Panc1 (cell line): ENCODE measurements around the gene MFSD6. TPM values are rescaled to one million over a fixed set of nuclear protein-coding genes. Genes with fewer than 3 reads are reported as not detected.

Source experiments
- ATAC-seq: fragments of 200-7000 bp; cut with Tn5 transposase; 2 replicates; pipeline ENCODE4 v1.9.1; 2020; ENCODE audit warnings: mild to moderate bottlenecking, moderate library complexity
- BruUV-seq: library from RNA; stranded (reverse); fragments of 400-500 nt; replicated peaks from 2 replicates; lab custom pipeline; 2021; lab: Mats Ljungman, UMichigan
- CTCF ChIA-PET: fragments of 300-600 bp; sonication (Branson Sonifier 250); formaldehyde crosslinking; loops from one replicate; lab custom pipeline; 2022; ENCODE audit warnings: antibody characterized with exemption; lab: Charles Lee
- POLR2A ChIA-PET: fragments of 300-600 bp; sonication (Branson Sonifier 250); formaldehyde crosslinking; loops from one replicate; lab custom pipeline; 2022; ENCODE audit warnings: antibody characterized with exemption; lab: Charles Lee
- DNase-seq: peaks from one replicate; pipeline ENCODE4 v3.0.0-alpha.2; 2010; ENCODE audit warnings: low read depth, low spot score
- H3K27ac ChIP-seq: 2 replicates; pipeline ENCODE4 v1.5.1; 2011; ENCODE audit warnings: mild to moderate bottlenecking, low read length, inconsistent platforms
- H3K27me3 ChIP-seq: fragments of 200-500 bp; sonication (Bioruptor generic); 2 replicates; pipeline ENCODE4 v1.6.0; 2014; ENCODE audit warnings: low read length, inconsistent platforms; ENCODE audit not compliant: control insufficient read depth, insufficient read depth
- H3K36me3 ChIP-seq: fragments of 200-500 bp; sonication (Bioruptor generic); 2 replicates; pipeline ENCODE4 v1.5.1; 2014; ENCODE audit warnings: inconsistent platforms, mild to moderate bottlenecking, low read length, moderate library complexity; ENCODE audit not compliant: control insufficient read depth, insufficient read depth
- H3K4me1 ChIP-seq: 2 replicates; pipeline ENCODE4 v1.5.1; 2011; ENCODE audit warnings: inconsistent platforms, mild to moderate bottlenecking, low read length, moderate library complexity; ENCODE audit not compliant: control insufficient read depth, insufficient read depth
- H3K4me3 ChIP-seq, 2 experiments: 2 replicates each; pipeline ENCODE4 v1.5.1; 2011 to 2012; ENCODE audit warnings: low read depth in 2 of 2, low read length in 2 of 2, mild to moderate bottlenecking in 2 of 2, inconsistent platforms in 1 of 2, moderate library complexity in 1 of 2
- H3K9me3 ChIP-seq: fragments of 200-500 bp; sonication (Bioruptor generic); 2 replicates; pipeline ENCODE4 v1.5.1; 2014; ENCODE audit warnings: low read depth, mild to moderate bottlenecking, inconsistent platforms, low read length, moderate library complexity; ENCODE audit not compliant: control insufficient read depth, insufficient read depth
- POLR2AphosphoS5 ChIP-seq: IDR thresholded peaks from 2 replicates; pipeline ENCODE4 v1.6.1; 2012; ENCODE audit warnings: mild to moderate bottlenecking, low read depth, low read length, moderate library complexity
- REST ChIP-seq, 2 experiments: IDR thresholded peaks; 2 replicates each; pipeline ENCODE4 v1.6.1; 2011 to 2012; ENCODE audit warnings: low read depth in 2 of 2, control low read depth in 1 of 2, low read length in 1 of 2, mild to moderate bottlenecking in 1 of 2, moderate library complexity in 1 of 2; ENCODE audit not compliant: insufficient read depth in 1 of 2
- SIN3A ChIP-seq: IDR thresholded peaks from 2 replicates; pipeline ENCODE4 v1.6.1; 2012; ENCODE audit warnings: low read depth, mild to moderate bottlenecking, low read length, moderate library complexity, borderline replicate concordance; ENCODE audit not compliant: insufficient read depth
- TCF7L2 ChIP-seq: IDR thresholded peaks from 2 replicates; pipeline ENCODE4 v1.6.1; 2011; ENCODE audit warnings: mild to moderate bottlenecking, low read depth, low read length, inconsistent platforms
- in situ Hi-C: cut with HindIII; loops from 2 replicates; pipeline ENCODE4 v1.10.0; 2016; ENCODE audit warnings: low sequenced_read_pairs, low pct_unique_long_range_greater_than_20kb
- intact Hi-C: fragments of 100-400 bp; cut with micrococcal nuclease; formaldehyde crosslinking; loops from one replicate; pipeline ENCODE4 v1.10.0; 2022; ENCODE audit not compliant: unreplicated experiment
- total RNA-seq: library from RNA; stranded (reverse); gene quantifications from one replicate; pipeline ENCODE4 v1.2.1, GENCODE V29; 2021; ENCODE audit not compliant: unreplicated experiment
- TF ChIP-seq, protein P1 (sequence below): fragments of 450-650 bp; IDR thresholded peaks from 2 replicates; pipeline ENCODE4 v1.5.1; 2017; ENCODE audit warnings: mild to moderate bottlenecking

Gene MFSD6
- total RNA-seq, 1 experiment from 2014 or later, result 10.4 TPM

GRCh38 chr2:190435031-190435670, 27.0 kb downstream of the MFSD6 start:
- no peak for ATAC-seq
- H3K36me3 ChIP-seq, result no peaks in the 10 kb centered on the region
- no TSS peak for BruUV-seq
- no peak overlapping the region for H3K27ac ChIP-seq
- no peaks in the 10 kb centered on the region for H3K27me3 ChIP-seq
- no peaks in the 10 kb centered on the region for H3K4me1 ChIP-seq
- no peak for DNase-seq
- TF ChIP-seq REST (IDR thresholded peaks at IDR 0.05; ENCODE audit: insufficient read depth in 1 of 2, low read depth in 2 of 2, low read length in 1 of 2), result no peak
- TF ChIP-seq, protein P1, sequence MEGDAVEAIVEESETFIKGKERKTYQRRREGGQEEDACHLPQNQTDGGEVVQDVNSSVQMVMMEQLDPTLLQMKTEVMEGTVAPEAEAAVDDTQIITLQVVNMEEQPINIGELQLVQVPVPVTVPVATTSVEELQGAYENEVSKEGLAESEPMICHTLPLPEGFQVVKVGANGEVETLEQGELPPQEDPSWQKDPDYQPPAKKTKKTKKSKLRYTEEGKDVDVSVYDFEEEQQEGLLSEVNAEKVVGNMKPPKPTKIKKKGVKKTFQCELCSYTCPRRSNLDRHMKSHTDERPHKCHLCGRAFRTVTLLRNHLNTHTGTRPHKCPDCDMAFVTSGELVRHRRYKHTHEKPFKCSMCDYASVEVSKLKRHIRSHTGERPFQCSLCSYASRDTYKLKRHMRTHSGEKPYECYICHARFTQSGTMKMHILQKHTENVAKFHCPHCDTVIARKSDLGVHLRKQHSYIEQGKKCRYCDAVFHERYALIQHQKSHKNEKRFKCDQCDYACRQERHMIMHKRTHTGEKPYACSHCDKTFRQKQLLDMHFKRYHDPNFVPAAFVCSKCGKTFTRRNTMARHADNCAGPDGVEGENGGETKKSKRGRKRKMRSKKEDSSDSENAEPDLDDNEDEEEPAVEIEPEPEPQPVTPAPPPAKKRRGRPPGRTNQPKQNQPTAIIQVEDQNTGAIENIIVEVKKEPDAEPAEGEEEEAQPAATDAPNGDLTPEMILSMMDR, result no peak
- no peak for TF ChIP-seq SIN3A
- no peak for TF ChIP-seq TCF7L2
- no peak for TF ChIP-seq POLR2AphosphoS5
- intact Hi-C loops (no loop called here), in situ Hi-C loops (no loop called here)
- no peak overlapping the region for H3K4me3 ChIP-seq
- ChIA-PET CTCF (no interaction called here), POLR2A (no interaction called here)
- H3K9me3 ChIP-seq, result no peaks in the 10 kb centered on the region

DNA sequence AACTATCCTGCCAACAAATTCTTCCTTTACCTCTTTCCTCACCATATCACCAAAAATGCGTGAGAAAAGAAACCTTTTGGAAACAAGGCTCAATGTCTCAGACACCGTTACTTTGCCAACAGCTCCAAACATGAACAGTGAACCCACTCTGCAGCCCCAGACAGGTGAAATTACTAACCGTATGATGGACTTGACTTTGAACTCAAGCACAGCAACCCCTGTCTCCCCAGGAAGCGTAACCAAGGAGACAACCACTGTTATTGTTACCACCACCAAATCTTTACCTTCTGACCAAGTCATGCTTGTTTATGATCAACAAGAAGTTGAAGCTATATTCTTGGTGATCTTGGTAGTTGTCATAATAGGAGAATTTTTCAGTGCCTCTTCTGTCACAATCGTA, 28.4 kb downstream of the MFSD6 start:
- no peak for ATAC-seq
- no TSS peak for BruUV-seq
- in situ Hi-C loops, result no loop called here

More for the DNA sequence above, 28.4 kb downstream of the MFSD6 start:
- Histone ChIP-seq H3K36me3 (no peaks in the 10 kb centered on the region), H3K9me3 (no peaks in the 10 kb centered on the region), H3K4me3 (no peak overlapping the region), H3K27me3 (no peaks in the 10 kb centered on the region), H3K27ac (no peak overlapping the region), H3K4me1 (no peaks in the 10 kb centered on the region)
- ChIA-PET CTCF (no interaction called here), POLR2A (no interaction called here)
- no peak for DNase-seq
- intact Hi-C loops, result no loop called here
- TF ChIP-seq POLR2AphosphoS5 (no peak), TCF7L2 (no peak), SIN3A (no peak), REST (IDR thresholded peaks at IDR 0.05; ENCODE audit: insufficient read depth in 1 of 2, low read depth in 2 of 2, low read length in 1 of 2) (no peak)
- TF ChIP-seq, protein P1, result no peak
